Left lung (tissue), 10 donors: Measurements from ENCODE around the gene ICE2. TPM values are rescaled to one million over a fixed set of nuclear protein-coding genes. Genes with fewer than 3 reads are reported as not detected.
A peak's percentile ranks its signal among the peaks of the same experiment; 100 is the strongest.

Experiments used
- ATAC-seq: fragments of 200-7000 bp; cut with Tn5 transposase; one replicate; pipeline ENCODE4 v1.9.1; 2020; ENCODE audit warnings: moderate library complexity
- DNase-seq, 4 donors: peaks; one replicate each; pipeline ENCODE4 v3.0.0-alpha.2; 2013 to 2020
- H3K27ac ChIP-seq, 2 donors: fragments of 200-600 bp; sonication (generic) in 1 of 2; one replicate each; pipeline versions ENCODE4 v1.5.0 to v1.8.0; 2020 to 2021
- H3K27me3 ChIP-seq, 2 donors: fragments of 200-600 bp; sonication (generic) in 1 of 2; one replicate each; pipeline versions ENCODE4 v1.5.0 to v1.8.0; 2020 to 2021
- H3K36me3 ChIP-seq, 2 donors: fragments of 200-600 bp; sonication (generic) in 1 of 2; one replicate each; pipeline versions ENCODE4 v1.5.0 to v1.8.0; 2020 to 2021
- H3K4me1 ChIP-seq, 2 donors: fragments of 200-600 bp; one replicate each; pipeline ENCODE4 v1.8.0; 2021
- H3K4me3 ChIP-seq, 2 donors: fragments of 200-600 bp; sonication (generic) in 1 of 2; one replicate each; pipeline versions ENCODE4 v1.5.0 to v1.8.0; 2020 to 2021; ENCODE audit warnings: mild to moderate bottlenecking in 1 of 2
- H3K9me3 ChIP-seq, 2 donors: fragments of 200-600 bp; sonication (generic) in 1 of 2; one replicate each; pipeline versions ENCODE4 v1.5.0 to v1.8.0; 2020 to 2021
- intact Hi-C, 2 donors: fragments of 100-400 bp; cut with DNase I; formaldehyde crosslinking; loops; one replicate each; pipeline versions ENCODE4 v1.11.2 to v1.14.2; 2022
- polyA plus RNA-seq, 6 donors: library from polyadenylated mRNA; unstranded; fragments of 120-200 nt; gene quantifications; one replicate each; pipeline ENCODE4 v1.2.1, GENCODE V29; 2013; ENCODE audit not compliant: insufficient read length in 6 of 6
- total RNA-seq, 2 donors: library from RNA; stranded (reverse); fragmentation: NEBNext Ultra II Directional; extraction: Animal tissue kit (Norgen Biotek cat#: 25700); gene quantifications; one replicate each; pipeline ENCODE4 v1.2.1, GENCODE V29; 2021
- TF ChIP-seq, protein P1 (sequence below), 2 donors: fragments of 200-600 bp; sonication (generic) in 1 of 2; IDR thresholded peaks; one replicate each; pipeline versions ENCODE4 v1.5.0 to v1.8.0; 2021; ENCODE audit warnings: antibody characterized with exemption in 2 of 2
- donor health status: DM: no; HTN: yes; CAD: no.
- donor health status: DM: no; HTN: no; CAD: no.

The ICE2 gene
- total and polyA plus RNA-seq, 8 donors: 35.9 to 94.4 (median 80.8) TPM

DNA sequence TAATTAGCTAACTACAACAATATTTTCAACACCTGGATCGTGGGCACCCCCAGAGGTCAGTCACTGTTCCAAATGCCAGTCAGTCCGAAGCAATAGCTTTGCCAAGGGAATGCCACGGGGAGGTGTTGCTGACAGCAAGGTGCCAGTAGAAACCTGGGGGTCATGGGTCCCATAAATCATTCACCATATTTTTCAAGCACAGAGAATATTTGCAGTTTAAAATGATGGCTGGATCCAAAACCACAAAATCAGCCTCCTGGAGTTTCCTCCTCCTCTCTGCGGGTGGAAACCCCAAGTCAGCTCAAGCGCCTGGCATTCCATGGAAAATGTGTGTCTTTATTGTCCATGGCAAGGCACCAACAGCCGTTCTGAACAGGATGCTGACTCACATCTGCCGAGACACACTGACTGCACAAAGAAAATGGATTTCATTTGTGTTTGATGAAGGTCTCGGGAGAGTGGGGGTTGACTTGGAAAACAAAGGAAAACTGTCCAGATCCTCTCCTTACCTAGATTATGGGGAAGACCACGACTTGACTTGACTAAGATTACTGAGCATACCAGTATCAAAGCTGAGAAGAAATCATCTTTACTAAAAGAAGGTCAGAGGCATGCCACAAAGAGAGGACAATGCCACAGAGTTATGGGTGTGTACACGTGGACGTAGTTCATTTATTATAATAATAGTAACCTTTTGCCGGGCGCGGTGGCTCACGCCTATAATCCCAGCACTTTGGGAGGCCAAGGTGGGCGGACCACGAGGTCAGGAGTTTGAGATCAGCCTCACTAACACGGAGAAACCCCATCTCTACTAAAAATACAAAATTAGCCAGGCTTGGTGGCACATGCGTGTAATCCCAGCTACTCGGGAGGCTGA, 107.5 kb downstream of the ICE2 start:
- intact Hi-C loops: no loop called here
- no peak overlapping the region for H3K4me3 ChIP-seq
- ATAC-seq (peak; percentile 36), DNase-seq (peak in 1 of 4 donors; percentile 72)
- H3K36me3 ChIP-seq: peaks cover 0 to 81% of the 10 kb centered on the region in 2 donors
- no peaks in the 10 kb centered on the region for H3K27me3 ChIP-seq
- peaks cover 38 to 67% of the 10 kb centered on the region in 2 donors for H3K4me1 ChIP-seq
- no peaks in the 10 kb centered on the region for H3K9me3 ChIP-seq
- peak overlapping the region; percentile 78 to 81 for H3K27ac ChIP-seq
- TF ChIP-seq, protein P1, sequence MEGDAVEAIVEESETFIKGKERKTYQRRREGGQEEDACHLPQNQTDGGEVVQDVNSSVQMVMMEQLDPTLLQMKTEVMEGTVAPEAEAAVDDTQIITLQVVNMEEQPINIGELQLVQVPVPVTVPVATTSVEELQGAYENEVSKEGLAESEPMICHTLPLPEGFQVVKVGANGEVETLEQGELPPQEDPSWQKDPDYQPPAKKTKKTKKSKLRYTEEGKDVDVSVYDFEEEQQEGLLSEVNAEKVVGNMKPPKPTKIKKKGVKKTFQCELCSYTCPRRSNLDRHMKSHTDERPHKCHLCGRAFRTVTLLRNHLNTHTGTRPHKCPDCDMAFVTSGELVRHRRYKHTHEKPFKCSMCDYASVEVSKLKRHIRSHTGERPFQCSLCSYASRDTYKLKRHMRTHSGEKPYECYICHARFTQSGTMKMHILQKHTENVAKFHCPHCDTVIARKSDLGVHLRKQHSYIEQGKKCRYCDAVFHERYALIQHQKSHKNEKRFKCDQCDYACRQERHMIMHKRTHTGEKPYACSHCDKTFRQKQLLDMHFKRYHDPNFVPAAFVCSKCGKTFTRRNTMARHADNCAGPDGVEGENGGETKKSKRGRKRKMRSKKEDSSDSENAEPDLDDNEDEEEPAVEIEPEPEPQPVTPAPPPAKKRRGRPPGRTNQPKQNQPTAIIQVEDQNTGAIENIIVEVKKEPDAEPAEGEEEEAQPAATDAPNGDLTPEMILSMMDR (IDR thresholded peaks at IDR 0.05): no peak

DNA sequence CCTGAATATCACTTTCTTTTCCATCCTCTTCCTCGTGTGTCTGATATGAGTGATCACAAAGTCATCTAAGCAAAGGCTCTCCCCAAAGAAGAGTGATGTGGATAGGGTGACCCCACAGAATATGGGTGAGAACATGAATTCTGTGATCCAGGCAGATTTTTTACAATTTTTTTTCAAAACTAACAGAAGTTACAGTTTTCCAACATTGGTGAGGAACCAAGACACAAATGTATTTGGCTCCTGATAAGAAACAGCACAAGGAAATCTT, 108.1 kb downstream of the ICE2 start:
- H3K36me3 ChIP-seq: peaks cover 0 to 75% of the 10 kb centered on the region in 2 donors
- ATAC-seq (no peak), DNase-seq (no peak)
- H3K9me3 ChIP-seq: no peaks in the 10 kb centered on the region
- no peak overlapping the region for H3K4me3 ChIP-seq
- peaks cover 37 to 60% of the 10 kb centered on the region in 2 donors for H3K4me1 ChIP-seq
- TF ChIP-seq, protein P1 (IDR thresholded peaks at IDR 0.05): no peak
- peak overlapping the region; percentile 78 to 81 for H3K27ac ChIP-seq
- no peaks in the 10 kb centered on the region for H3K27me3 ChIP-seq
- intact Hi-C loops: no loop called here

DNA sequence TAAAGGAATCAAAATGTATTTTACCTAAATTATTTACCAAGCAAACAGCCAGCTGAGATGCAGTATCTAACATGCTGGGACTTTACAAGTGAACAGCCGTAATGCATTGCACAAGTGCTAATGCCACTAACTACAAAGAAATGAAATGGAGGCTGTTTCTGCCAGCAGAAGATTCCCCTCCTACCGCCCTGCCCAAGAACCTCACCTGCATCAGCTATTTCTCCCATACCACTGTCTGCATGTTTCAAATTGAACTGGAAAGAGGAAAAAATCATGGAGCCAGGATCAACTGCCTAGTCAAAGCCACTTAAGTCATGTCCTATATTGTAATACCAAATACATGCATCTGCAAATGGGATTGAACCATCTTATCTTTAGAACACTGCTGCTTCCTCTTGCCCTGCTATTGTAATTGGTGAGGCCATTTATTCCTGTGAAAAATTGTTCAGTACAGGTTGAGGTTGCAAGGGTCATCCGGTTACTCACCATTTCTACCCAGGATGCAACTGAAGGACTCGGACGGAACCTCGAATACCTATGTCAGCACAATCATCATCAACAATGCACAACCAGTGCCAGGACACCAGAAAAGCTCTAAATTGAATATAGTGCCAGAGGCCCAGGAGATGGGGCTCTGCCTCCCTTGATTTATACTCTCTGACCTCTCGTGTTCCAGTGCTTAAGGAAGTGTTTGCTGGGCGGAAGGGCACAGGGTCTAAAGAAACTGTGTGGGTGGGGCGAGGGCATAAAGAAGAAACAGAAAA, 108.7 kb downstream of the ICE2 start:
- intact Hi-C loops: no loop called here
- no peaks in the 10 kb centered on the region for H3K9me3 ChIP-seq
- peak; percentile 2 for ATAC-seq
- H3K27ac ChIP-seq: peak overlapping the region; percentile 78 to 81
- H3K36me3 ChIP-seq: peaks cover 0 to 72% of the 10 kb centered on the region in 2 donors
- no peak overlapping the region for H3K4me3 ChIP-seq
- peak in 1 of 4 donors; percentile 32 for DNase-seq
- no peaks in the 10 kb centered on the region for H3K27me3 ChIP-seq
- peaks cover 32 to 55% of the 10 kb centered on the region in 2 donors for H3K4me1 ChIP-seq
- TF ChIP-seq, protein P1 (IDR thresholded peaks at IDR 0.05): no peak

DNA sequence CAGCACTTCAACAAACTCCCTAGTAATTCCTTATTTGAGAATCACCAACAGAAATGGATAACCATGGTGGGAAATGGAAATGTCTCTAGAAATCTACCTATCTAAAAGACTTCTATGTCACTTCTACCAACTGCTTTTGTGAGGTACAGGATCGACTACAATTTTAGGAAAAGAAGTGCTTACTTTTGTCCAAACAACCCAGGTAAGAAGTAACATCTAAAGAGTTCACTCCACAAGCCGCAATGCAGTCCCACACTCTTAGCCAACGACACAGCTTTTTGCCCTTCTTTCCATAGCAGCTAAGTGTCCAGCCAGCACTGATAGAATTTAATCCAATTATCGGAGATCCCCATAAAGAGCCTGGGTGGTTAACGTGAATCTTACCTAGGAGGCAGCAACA, 109.2 kb downstream of the ICE2 start:
- TF ChIP-seq, protein P1 (IDR thresholded peaks at IDR 0.05): no peak
- peak overlapping the region in 1 of 2 donors; percentile 78 for H3K27ac ChIP-seq

More for the DNA sequence above, 109.2 kb downstream of the ICE2 start:
- DNase-seq (no peak), ATAC-seq (no peak)
- intact Hi-C loops: no loop called here
- Histone ChIP-seq H3K9me3 (no peaks in the 10 kb centered on the region), H3K27me3 (no peaks in the 10 kb centered on the region), H3K4me1 (peaks cover 26 to 51% of the 10 kb centered on the region in 2 donors), H3K36me3 (peaks cover 0 to 71% of the 10 kb centered on the region in 2 donors), H3K4me3 (no peak overlapping the region)

Other genes starting within 250 kb of the ICE2 start
- 1,000 to 10,000 TPM; 1,567 to 1,593 TPM for gene ANXA2, start 81.2 kb downstream of the ICE2 start, total RNA-seq
- 100 to 1,000 TPM; 521 to 751 (median 645) TPM for gene ANXA2, start 81.2 kb downstream of the ICE2 start, polyA plus RNA-seq